Kidney epithelial cell (primary cell): ENCODE measurements around the gene CDC42. TPM values are rescaled to one million over a fixed set of nuclear protein-coding genes. Genes with fewer than 3 reads are reported as not detected.

ENCODE experiments used
- DNase-seq: peaks from one replicate; pipeline ENCODE4 v3.0.0-alpha.2; 2010; ENCODE audit warnings: low read depth
- H3K27me3 ChIP-seq: 2 replicates; pipeline ENCODE4 v1.6.0; 2011; ENCODE audit warnings: low read length; ENCODE audit not compliant: control insufficient read depth, insufficient read depth
- H3K36me3 ChIP-seq: 2 replicates; pipeline ENCODE4 v1.5.1; 2011; ENCODE audit warnings: low read length; ENCODE audit not compliant: control insufficient read depth, insufficient read depth
- H3K4me3 ChIP-seq: 2 replicates; pipeline ENCODE4 v1.5.1; 2011; ENCODE audit warnings: low read depth, mild to moderate bottlenecking, control low read depth, low read length
- total RNA-seq: library from RNA; depleted of rRNA; stranded (reverse); fragments of >200 nt; gene quantifications from 2 replicates; pipeline ENCODE4 v1.2.3, GENCODE V29; 2015
- TF ChIP-seq, protein P1 (sequence below): IDR thresholded peaks from 2 replicates; pipeline ENCODE4 v1.5.1; 2011; ENCODE audit warnings: mild to moderate bottlenecking, moderate library complexity, low read length, control low read depth, inconsistent platforms; ENCODE audit not compliant: insufficient read depth, poor library complexity, severe bottlenecking

CDC42 gene
- total RNA-seq, 1 donor from 2014 or later: 327 TPM

DNA sequence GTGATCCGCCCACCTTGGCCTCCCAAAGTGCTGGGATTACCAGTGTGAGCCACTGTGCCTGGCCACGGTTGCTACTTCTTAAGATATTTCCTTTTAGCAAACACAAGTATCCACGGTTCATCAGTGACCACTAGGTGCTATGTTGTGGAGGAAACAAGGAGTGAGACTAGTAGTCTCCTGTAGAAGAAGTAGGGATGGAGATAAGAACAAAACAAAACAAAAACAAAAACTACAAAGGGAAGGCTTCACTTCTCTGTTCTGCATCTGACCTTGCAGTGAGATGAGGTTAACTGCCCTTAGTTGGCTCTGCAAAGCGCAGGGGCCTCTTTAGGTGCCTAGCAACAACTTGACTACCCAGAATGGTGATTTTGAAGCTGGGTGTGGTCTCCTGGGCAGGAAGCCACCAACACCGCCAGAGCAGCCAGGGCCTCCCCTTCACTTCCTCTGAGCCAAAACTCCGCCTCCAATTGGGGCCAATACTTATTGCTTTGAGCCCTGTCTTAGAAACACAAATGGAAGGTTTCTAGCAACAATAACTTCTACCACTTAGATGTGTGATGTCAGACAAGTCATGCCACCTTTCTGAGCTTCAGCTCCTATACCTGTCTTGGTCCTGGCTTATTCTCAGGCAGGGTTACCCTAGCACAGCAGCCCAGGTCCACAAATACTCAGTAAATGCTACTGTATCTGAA is 12.8 kb upstream of the CDC42 start:
- H3K36me3 ChIP-seq: no peaks in the 10 kb centered on the region
- DNase-seq: no peak
- H3K27me3 ChIP-seq: no peaks in the 10 kb centered on the region
- TF ChIP-seq, protein P1, sequence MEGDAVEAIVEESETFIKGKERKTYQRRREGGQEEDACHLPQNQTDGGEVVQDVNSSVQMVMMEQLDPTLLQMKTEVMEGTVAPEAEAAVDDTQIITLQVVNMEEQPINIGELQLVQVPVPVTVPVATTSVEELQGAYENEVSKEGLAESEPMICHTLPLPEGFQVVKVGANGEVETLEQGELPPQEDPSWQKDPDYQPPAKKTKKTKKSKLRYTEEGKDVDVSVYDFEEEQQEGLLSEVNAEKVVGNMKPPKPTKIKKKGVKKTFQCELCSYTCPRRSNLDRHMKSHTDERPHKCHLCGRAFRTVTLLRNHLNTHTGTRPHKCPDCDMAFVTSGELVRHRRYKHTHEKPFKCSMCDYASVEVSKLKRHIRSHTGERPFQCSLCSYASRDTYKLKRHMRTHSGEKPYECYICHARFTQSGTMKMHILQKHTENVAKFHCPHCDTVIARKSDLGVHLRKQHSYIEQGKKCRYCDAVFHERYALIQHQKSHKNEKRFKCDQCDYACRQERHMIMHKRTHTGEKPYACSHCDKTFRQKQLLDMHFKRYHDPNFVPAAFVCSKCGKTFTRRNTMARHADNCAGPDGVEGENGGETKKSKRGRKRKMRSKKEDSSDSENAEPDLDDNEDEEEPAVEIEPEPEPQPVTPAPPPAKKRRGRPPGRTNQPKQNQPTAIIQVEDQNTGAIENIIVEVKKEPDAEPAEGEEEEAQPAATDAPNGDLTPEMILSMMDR: no peak
- H3K4me3 ChIP-seq: no peak overlapping the region

DNA sequence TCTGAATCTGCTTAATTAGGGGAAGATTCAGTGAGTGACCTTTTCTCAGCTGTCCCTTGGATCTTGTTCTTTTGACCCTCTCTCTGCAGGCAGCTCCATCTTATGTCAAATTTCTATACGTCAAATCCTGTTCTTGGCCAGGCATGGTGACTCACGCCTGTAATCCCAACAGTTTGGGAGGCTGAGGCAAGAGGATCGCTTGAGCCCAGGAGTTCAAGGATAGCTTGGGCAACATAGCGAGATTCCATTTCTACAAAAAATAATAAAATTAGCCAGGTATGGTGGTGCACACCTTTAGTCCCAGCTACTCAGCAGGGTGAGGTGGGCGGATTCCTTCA is 12.3 kb upstream of the CDC42 start:
- Histone ChIP-seq H3K27me3 (no peaks in the 10 kb centered on the region), H3K36me3 (no peaks in the 10 kb centered on the region), H3K4me3 (no peak overlapping the region)
- TF ChIP-seq, protein P1: no peak
- DNase-seq: no peak

DNA sequence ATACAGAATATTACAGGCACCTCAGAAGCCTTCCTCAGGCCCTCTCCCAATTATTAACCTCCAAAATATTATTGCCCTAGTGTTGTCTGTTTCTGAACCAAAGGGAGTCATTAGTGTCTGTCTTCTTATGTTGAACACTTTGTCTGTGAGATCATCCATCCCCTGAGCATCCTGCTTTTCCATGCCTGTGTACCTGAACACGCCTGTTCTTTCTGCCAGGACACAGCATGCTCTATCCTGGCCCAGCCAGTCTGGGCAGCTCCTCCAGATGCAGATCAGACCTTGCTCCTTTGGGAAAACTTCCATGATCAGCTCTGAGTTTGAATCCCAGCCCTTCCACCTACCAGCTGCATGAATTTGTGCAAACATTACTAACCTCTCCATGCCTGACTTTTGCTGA is 11.0 kb upstream of the CDC42 start:
- Histone ChIP-seq H3K36me3 (no peaks in the 10 kb centered on the region), H3K27me3 (no peaks in the 10 kb centered on the region), H3K4me3 (no peak overlapping the region)
- TF ChIP-seq, protein P1: no peak
- DNase-seq: no peak

DNA sequence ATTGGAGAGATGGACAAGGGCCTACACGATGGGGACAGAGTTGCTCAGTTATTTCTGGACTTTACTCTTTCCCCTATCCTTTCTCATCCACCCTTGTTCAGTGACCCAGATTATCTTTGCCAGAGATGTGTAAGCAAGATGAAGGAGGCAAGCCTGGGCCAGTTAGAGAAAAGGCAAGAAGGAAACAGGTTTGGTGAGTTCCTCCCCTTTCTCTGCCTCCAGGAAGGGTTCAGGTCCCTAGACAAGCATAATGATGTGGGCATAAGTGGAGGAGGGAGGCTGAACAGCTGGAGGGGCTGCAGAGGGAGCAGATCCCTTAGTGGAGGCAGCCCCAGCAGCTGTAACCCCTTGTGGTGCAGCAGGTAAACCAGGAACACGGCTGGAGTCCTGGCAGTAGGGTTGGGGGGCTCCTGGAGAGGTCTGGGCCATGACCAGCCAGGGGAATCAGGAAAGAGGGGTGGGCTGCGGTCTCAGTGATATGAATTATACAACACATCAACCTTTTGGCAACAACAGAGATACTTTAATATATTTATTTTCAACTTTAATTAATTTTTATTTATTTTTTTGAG is 9.2 kb upstream of the CDC42 start:
- Histone ChIP-seq H3K36me3 (no peaks in the 10 kb centered on the region), H3K27me3 (no peaks in the 10 kb centered on the region), H3K4me3 (no peak overlapping the region)
- TF ChIP-seq, protein P1: no peak
- no peak for DNase-seq

DNA sequence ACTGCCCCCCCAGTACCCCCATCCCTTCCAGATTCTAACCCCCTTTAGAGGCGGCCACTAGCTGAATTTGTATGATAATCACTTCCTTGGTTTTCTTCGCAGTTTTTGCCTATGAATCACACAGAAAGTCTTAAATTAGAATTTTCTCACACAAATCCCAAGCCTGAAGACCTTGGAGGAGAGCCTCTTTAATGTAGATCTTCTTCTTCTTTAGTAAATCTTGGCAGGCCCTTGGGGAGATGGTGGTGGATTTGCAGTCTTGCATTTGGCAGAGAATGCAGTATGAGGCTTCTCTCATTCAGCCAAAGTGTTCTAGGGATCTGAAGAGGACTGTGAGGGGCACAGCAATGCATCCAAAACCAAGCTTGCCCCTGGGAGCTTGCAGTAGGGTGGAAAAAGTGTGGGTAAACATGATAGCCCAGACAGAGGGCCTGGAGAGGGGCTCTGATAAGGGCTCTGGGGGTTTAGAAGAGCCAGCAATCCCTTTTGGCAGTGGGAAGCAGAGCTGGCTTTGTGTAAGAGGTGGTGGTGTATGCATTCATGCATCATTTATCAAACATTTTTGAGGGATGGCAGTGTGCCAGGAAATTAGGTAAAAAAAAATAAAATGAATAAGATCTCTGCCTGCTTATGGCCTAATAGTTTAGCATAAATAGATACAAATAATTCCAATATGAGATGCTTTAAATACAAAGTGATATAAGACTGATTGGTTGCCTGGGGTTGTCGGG is 7.7 kb upstream of the CDC42 start:
- H3K4me3 ChIP-seq: no peak overlapping the region
- no peaks in the 10 kb centered on the region for H3K36me3 ChIP-seq
- H3K27me3 ChIP-seq: no peaks in the 10 kb centered on the region
- TF ChIP-seq, protein P1: no peak
- DNase-seq: no peak
